HG02798 (cell line): Measurements from ENCODE around the gene FAF1.

Experiments
- ATAC-seq: cut with Tn5 transposase; IDR thresholded peaks from one replicate; pipeline ENCODE4 v1.9.1; 2021; ENCODE audit warnings: mild to moderate bottlenecking; ENCODE audit not compliant: unreplicated experiment, poor library complexity

The FAF1 gene

GRCh38 chr1:50424045-50424883, 535.8 kb downstream of the FAF1 start:
- no peak for ATAC-seq

- no peak for ATAC-seq
Measured at GRCh38 chr1:50423670-50424000, 536.4 kb downstream of the FAF1 start.

GRCh38 chr1:50422946-50423669, 537.0 kb downstream of the FAF1 start, which contains the start of gene DMRTA2:
DMRTA2 (minus strand) TSS chr1:50423443; CDS start chr1:50421536, 1,907 bp downstream.
- no peak for ATAC-seq

- no peak for ATAC-seq
Measured at GRCh38 chr1:50422675-50422945, 537.5 kb downstream of the FAF1 start.

GRCh38 chr1:50421768-50422674, 538.0 kb downstream of the FAF1 start:
- ATAC-seq: no peak

- ATAC-seq: no peak
Measured at GRCh38 chr1:50421366-50421748, 538.7 kb downstream of the FAF1 start.

GRCh38 chr1:50420689-50421365, 539.2 kb downstream of the FAF1 start:
- ATAC-seq: no peak

GRCh38 chr1:50419907-50420677, 540.0 kb downstream of the FAF1 start:
- ATAC-seq: no peak

- no peak for ATAC-seq
Measured at GRCh38 chr1:50419192-50419906, 540.7 kb downstream of the FAF1 start.

GRCh38 chr1:50418600-50419109, 541.4 kb downstream of the FAF1 start:
- ATAC-seq: no peak

- ATAC-seq: no peak
Measured at GRCh38 chr1:50417946-50418599, 542.0 kb downstream of the FAF1 start.

- ATAC-seq: no peak
Measured at GRCh38 chr1:50417507-50417906, 542.6 kb downstream of the FAF1 start.

GRCh38 chr1:50416553-50417453, 543.3 kb downstream of the FAF1 start:
- no peak for ATAC-seq

- ATAC-seq: no peak
Measured at GRCh38 chr1:50416150-50416527, 543.9 kb downstream of the FAF1 start.

- no peak for ATAC-seq
Measured at GRCh38 chr1:50415235-50416149, 544.6 kb downstream of the FAF1 start.

GRCh38 chr1:50414853-50415234, 545.2 kb downstream of the FAF1 start:
- no peak for ATAC-seq
